ENCODE measurements around the gene ZBTB18.
A peak's percentile ranks its signal among the peaks of the same experiment; 100 is the strongest.

The ZBTB18 gene

DNA sequence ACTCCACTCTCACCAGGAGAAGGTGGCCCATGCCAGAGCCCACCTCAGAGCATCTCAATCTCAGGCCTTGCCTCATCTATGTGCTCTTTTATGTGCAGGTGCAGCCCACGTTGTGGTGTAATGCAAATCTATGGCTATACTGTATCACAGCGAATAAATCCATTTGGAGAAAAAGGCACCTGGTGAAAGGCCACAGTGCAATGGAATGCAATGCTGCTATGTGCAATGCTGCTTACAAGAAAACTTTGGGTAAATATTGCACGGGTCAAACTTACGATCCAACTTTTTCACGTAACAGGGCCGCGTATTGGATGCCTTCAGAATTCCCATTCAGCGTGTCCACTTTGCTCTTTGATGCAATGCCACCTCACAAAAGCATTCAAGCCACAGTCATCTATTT is 13.5 kb downstream of the ZBTB18 start:
- DNase-seq, result no peak

DNA sequence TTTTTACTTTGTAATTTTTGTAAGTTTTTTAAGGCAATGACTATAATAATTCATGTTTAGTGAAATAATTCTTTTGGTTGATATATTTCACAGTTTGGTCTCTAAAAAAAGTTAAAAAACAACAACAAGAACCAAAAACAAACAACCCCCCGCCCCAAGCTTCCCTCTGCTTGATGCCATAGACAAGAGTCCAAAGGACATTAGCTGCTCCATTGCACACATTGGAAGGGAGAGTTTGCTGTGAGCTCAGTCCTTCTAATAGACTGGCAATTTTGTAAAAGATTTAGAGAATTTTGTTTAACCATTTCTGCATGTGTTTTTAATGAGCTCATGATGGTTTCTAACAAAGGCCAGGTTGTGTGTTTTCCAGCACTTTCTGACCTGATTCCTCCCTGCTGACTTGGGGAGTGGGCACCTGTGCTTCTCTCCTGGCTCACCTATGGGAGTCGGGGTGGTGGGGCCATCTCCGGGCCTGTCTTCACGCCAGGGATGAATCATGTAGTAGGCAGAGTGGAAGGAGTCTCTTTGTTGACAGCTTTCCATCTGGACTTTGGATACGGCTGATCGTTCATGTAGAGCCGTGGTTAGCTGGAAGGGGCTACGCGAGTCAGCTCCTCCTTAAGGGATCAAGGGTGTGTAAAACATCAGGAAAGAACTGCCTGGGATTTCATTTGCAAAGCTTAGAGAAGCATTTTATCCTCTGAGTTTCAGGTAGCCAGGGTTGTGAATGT is 14.1 kb downstream of the ZBTB18 start:
- no peak for DNase-seq

DNA sequence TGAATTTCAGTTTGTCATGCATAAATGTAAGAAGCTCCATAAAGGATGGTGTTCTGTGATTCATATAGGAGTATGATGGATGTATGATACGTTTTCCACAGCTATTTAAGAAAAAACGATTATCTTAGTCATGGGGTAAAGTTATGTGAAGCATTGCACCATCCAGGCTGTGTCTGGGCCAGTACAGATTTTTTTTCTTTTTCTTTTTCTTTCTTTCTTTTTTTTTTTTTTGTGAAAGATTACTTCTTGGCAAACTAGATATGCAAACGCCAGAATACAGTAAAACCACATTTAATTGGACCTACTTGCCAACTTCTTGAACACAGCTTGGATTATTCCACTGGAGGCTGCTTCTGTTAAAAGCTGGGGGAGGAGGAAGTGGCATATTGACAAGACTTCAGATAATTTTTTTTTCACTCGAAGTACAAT is 14.9 kb downstream of the ZBTB18 start:
- no peak for DNase-seq

GRCh38 chr1:244066954-244067716 is 16.1 kb downstream of the ZBTB18 start:
- no peak for DNase-seq

DNA sequence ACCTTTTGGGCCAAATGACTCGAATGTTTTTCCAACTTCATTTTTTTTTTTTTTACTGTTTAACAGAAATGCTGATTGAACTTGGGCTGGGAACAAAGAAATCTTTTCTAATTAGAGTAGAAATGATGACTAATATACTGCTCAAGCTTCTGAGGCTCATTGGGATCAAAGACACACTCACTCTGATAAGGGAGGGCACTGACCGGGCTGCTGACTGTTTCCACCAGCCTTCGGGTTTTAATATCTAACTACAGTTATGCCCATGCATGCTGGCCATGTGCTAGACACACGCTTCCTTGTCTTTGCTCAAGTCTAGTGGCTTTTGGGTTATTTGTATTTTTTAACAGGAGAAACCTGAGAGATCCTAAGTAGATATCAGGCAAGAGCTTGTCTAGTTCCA is 16.8 kb downstream of the ZBTB18 start:
- DNase-seq, result no peak

DNA sequence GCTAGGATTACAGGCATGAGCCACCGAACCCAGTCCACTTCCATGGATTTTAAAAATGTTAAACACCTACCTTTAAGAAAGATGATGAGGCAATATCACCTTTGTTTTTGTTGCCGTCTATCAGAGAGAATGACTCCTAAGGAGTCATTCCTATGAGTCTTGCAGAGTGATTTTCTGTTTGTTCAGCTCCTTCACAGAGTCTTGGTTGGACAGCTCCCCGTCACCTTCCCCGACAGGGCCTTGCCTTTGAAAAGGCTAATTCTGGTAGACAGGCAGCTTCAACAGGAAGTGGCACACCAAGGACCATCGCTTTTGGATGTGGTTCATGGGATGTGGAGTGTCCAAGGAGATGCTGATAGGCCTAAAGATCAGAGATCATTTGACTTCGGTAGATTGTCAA is 17.5 kb downstream of the ZBTB18 start:
- no peak for DNase-seq

DNA sequence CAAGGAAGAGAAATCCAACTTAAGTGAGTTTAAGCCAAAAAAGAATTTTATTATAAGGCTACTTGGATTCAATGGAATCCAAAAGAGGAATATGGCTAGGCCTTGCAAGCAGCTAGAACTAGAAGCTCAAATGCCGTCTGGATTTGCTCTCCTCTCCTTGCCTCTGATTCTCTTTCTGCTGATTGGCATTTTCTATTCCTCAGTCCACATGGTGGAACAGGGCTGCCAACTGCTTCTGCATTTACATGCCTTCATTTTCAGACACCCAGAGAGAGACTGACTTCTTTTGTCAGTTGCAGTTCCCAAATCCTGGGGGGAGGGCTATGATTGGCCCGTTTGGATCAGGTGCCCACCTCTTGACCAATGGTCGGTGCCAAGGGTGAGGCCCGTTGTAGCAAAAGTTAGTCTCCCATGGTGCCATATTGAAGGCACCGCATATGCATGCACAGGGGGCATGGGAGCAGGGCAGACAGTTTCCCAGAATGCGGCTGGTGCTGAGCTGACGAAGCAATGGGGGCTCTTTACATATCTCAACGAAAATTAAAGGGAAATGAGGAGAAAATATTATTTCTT is 18.3 kb downstream of the ZBTB18 start:
- DNase-seq, result no peak

GRCh38 chr1:244074559-244075171 is 23.6 kb downstream of the ZBTB18 start:
- DNase-seq, result peak; percentile 85

GRCh38 chr1:244075247-244075722 is 24.2 kb downstream of the ZBTB18 start:
- DNase-seq, result no peak

DNA sequence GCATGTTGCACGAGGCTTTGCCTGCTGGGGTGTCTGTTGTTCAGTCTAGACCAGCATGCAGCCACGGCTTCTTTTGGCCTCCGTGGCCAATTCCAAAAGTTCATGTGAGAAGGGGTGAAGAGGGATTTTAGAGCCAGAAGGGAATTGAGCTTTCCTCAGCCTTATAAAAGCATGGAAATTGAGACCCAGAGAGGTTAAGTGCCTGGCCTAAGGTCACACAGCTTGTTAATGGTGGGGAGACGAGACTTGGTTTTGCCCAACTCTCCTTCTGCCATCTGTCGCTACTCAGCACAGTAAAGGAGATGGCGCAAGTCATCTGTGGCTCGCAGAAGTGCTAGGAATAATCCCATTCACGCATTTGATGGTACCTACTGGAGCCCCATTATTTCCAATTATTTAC is 25.7 kb downstream of the ZBTB18 start:
- DNase-seq, result no peak

DNA sequence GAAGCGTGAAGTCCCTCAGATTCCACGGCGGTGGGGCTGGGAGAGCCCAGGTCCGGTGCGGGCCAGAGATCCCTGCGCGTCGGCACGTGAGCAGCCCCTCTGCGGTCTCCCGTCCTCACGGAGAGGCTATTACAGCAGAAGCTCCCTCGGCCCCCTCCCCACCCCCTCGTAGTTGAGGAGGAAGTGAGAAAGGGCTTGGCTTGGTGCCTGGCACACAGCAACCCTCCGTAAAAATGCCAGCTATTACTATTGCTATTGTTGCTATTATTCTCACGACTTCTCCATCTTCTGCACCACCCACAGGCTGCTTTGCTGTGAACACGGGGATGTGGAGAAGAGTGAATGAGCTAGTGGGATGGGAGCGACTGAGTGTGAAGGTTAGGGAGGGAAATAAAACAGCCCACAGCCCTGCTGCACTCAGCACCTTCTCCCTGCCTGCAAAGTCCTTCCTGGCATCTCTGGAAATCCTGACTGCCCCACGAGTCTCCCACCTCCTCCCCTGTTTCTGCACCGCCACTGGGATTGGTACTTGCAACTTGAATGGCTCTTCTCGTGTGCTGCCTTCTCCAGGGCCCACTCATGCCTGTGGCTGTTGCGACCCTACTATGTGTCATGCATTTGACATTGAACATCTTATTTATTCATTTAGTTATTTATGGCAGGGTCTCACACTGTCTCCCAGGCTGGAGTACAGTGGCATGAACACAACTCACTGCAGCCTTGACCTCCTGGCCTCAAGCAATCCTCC is 26.6 kb downstream of the ZBTB18 start:
- no peak for DNase-seq

GRCh38 chr1:244080343-244080929 is 29.4 kb downstream of the ZBTB18 start:
- DNase-seq, result no peak

GRCh38 chr1:244082969-244083368 is 31.9 kb downstream of the ZBTB18 start:
- DNase-seq, result no peak

DNA sequence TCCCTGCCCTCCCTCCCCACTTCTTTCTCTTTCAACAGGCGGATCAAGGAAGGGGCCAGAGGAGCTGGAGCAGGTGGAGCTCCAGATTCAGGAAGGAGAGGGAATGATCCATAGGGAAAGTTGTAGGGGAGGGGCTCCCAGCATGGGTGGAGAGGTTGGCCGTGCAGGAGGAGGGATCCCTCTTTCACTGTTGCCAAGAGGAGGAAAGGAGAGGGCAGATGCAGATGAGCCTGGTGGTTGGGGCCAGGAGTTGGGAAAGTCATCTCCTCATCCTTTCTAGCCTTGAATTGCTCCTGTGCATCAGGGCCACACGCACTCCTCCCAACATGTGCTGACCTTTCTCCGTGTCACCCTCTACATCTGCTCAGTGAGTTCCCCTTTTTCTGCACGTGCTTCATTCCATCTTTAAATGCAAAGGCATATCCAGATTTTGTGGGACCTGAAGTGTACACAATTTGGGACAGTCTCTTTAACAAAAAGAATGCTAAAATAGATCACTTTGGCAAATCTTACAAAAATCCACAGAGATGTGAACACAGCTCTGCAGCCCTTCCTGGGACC is 32.4 kb downstream of the ZBTB18 start:
- DNase-seq, result no peak

GRCh38 chr1:244084763-244085162 is 33.7 kb downstream of the ZBTB18 start:
- no peak for DNase-seq

DNA sequence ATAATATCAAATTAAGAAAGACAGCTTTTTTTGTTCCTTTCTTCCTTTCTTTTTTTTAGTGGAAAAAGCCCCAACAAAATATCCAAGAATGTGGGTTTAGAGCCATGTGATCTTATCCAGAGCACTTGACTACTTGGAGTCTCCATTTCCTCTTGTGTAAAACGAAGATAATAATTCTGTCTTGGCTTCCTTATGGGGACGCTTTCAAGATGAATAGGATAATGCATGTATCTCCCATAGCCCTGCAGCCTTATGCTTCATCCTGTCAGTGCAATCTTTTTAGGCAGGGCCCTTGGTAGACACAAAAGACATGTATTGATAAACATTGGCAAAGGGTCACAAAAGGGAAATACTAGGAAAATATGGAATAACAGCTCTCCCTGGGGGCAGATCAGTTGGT is 34.8 kb downstream of the ZBTB18 start:
- no peak for DNase-seq

GRCh38 chr1:244087021-244087560 is 36.0 kb downstream of the ZBTB18 start:
- DNase-seq, result no peak

GRCh38 chr1:244087611-244088010 is 36.5 kb downstream of the ZBTB18 start:
- DNase-seq, result no peak

DNA sequence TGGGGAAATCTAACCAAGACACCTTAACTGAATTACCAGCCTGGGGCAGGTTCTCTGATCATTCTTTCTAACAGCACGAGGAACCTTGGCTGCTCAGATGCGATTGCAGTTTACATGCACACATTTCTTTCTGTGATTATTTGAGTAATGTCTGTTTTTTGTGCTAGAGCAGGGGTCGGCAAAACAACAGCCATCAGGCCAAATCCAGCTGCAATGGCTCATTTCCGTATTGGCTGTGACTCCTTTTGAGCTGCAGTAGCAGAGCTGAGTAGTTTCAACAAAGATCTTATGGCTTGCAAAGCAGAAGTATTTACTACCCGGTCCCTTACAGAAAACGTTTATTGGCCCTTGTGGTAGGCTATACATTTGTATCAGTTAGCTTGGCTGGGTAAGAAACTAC is 37.1 kb downstream of the ZBTB18 start:
- DNase-seq, result no peak

DNA sequence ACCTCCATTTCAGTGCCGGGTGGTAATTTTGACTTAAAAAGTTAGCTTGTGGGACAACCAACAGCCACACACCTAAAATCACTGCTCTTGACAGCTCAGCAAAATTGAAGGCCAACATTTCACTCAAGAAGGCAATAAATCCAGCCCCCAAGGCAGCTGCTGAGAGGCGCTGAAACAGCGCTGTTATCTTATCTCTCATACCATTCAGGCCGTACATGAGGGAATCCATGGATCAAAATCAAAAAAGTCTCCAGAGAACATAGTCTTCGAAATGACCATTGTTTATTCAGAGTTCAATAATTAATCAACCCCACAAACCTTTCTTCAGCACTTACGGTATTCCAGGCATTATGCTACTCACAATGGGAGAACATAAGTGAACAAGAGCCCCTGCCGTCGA is 38.5 kb downstream of the ZBTB18 start:
- DNase-seq, result no peak

DNA sequence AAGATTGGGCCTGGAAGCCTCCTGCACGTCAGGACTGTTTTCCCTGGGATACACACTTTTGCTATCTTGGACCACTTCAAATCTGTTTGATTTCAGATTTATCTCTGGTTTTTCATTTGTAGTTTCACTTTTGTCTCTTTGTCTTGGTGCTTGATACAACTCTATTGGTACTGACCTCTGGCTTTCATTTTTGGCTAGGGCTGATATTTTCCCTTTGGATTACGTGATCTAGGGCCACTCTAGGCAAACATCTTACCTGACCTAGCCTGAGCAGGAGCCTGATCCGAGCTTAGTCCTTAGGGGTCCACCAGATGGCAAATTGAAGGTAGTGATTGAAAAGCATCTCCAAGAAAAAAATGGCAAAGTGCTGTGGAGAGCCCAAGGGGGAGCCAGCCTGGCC is 39.6 kb downstream of the ZBTB18 start:
- no peak for DNase-seq
